Measurements from ENCODE around the gene LDB3. TPM values are rescaled to one million over a fixed set of nuclear protein-coding genes. Genes with fewer than 3 reads are reported as not detected.

LDB3 gene
- polyA plus RNA-seq, 2 of the 4 experiments (the other 2 are of a cell fraction), result 0.13 TPM

DNA sequence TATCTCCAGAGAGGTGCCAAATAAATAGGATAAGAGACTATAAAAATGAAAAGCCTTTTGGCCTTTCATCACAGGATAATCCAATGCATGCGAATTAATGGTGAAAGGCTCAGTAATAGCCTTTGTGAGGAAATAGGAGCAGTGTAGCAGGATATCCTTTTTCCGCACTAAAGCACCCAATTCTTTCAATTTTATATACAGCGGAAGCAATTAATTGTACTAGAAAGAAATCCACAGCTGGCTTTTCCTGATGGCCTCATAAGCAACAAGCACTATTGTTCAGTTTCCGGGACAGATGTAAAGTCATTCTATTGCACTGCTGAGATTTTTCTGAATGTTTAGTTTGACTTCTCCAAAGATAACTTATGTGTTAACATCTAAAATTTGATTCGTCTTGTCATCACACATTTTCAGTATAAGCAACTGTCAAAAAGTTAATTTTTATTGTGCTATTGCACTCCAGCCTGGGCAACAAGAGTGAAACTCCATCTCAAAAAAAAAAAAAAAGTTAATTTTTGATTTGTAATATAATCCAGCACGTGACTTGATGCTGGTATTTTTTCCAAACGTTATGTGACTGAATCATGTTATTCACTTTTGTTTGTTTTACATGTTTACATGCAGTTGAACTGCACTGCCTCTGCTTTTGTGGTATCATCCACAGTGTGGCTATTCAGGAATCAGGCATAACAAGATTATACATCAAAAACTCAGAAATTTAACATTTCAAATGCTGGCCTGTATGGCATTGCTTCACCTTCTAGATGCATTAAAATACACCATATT lies 79.7 kb downstream of the LDB3 start:
- Histone ChIP-seq H3K4me3 (no peak overlapping the region), H3K9me3 (no peaks in the 10 kb centered on the region), H3K4me2 (peak overlapping the region; percentile 36), H3K4me1 (peaks cover 13% of the 10 kb centered on the region), H3K27ac (no peak overlapping the region)
- ATAC-seq (peak; percentile 39 to 56; a peak in 3 of 6 replicates), FAIRE-seq (no peak), DNase-seq (ENCODE audit: low read depth in 1 of 2, low spot score in 1 of 2) (peak in 1 of 2 experiments; percentile 20)
- TF ChIP-seq FOSL2 (IDR thresholded peaks at IDR 0.05) (no peak), FOSL2 (CRISPR knock-in tag; IDR thresholded peaks at IDR 0.05) (peak; percentile 46), RARB (CRISPR knock-in tag; IDR thresholded peaks at IDR 0.05) (no peak), BHLHE40 (IDR thresholded peaks at IDR 0.05; ENCODE audit: low read depth, low read length) (peak; percentile 27; the same call in 1 of the 2 replicates)
- TF ChIP-seq, protein P1, sequence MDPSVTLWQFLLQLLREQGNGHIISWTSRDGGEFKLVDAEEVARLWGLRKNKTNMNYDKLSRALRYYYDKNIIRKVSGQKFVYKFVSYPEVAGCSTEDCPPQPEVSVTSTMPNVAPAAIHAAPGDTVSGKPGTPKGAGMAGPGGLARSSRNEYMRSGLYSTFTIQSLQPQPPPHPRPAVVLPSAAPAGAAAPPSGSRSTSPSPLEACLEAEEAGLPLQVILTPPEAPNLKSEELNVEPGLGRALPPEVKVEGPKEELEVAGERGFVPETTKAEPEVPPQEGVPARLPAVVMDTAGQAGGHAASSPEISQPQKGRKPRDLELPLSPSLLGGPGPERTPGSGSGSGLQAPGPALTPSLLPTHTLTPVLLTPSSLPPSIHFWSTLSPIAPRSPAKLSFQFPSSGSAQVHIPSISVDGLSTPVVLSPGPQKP (IDR thresholded peaks at IDR 0.05; ENCODE audit: low read depth, low read length), result no peak
- TF ChIP-seq, protein P2, sequence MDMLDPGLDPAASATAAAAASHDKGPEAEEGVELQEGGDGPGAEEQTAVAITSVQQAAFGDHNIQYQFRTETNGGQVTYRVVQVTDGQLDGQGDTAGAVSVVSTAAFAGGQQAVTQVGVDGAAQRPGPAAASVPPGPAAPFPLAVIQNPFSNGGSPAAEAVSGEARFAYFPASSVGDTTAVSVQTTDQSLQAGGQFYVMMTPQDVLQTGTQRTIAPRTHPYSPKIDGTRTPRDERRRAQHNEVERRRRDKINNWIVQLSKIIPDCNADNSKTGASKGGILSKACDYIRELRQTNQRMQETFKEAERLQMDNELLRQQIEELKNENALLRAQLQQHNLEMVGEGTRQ (IDR thresholded peaks at IDR 0.05), result peak; percentile 76
- 63% methylated on average over 7 of the region's 7 CpGs for WGBS (ENCODE audit: missing lambda C conversion rate)
- ChIA-PET POLR2A (no interaction called here), CTCF (no interaction called here)

- DNase-seq (ENCODE audit: low read depth in 1 of 2, low spot score in 1 of 2) (no peak), ATAC-seq (no peak), FAIRE-seq (no peak)
- H3K4me3 ChIP-seq, result no peak overlapping the region
- H3K4me1 ChIP-seq, result peaks cover 20% of the 10 kb centered on the region
- ChIA-PET CTCF (no interaction called here), POLR2A (no interaction called here)
- WGBS (ENCODE audit: missing lambda C conversion rate), result 92% methylated on average over 9 of the region's 9 CpGs
- no peak overlapping the region for H3K27ac ChIP-seq
- TF ChIP-seq EHF (CRISPR knock-in tag; IDR thresholded peaks at IDR 0.05) (no peak), SMC3 (IDR thresholded peaks at IDR 0.05) (no peak), HOXB5 (CRISPR knock-in tag; IDR thresholded peaks at IDR 0.05) (no peak), EP300 (IDR thresholded peaks at IDR 0.05) (no peak), RFX5 (IDR thresholded peaks at IDR 0.05) (no peak), KDM5A (IDR thresholded peaks at IDR 0.05) (no peak), RCOR1 (IDR thresholded peaks at IDR 0.05; ENCODE audit: low read depth, low read length) (no peak)
- TF ChIP-seq, protein P3, sequence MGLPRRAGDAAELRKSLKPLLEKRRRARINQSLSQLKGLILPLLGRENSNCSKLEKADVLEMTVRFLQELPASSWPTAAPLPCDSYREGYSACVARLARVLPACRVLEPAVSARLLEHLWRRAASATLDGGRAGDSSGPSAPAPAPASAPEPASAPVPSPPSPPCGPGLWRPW (IDR thresholded peaks at IDR 0.05), result no peak
- TF ChIP-seq, protein P4, sequence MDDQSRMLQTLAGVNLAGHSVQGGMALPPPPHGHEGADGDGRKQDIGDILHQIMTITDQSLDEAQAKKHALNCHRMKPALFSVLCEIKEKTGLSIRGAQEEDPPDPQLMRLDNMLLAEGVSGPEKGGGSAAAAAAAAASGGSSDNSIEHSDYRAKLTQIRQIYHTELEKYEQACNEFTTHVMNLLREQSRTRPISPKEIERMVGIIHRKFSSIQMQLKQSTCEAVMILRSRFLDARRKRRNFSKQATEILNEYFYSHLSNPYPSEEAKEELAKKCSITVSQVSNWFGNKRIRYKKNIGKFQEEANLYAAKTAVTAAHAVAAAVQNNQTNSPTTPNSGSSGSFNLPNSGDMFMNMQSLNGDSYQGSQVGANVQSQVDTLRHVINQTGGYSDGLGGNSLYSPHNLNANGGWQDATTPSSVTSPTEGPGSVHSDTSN (IDR thresholded peaks at IDR 0.05), result no peak
- no peaks in the 10 kb centered on the region for H3K9me3 ChIP-seq
- no peak overlapping the region for H3K4me2 ChIP-seq
Observed at GRCh38 chr10:86749854-86750253, 81.5 kb downstream of the LDB3 start.

DNA sequence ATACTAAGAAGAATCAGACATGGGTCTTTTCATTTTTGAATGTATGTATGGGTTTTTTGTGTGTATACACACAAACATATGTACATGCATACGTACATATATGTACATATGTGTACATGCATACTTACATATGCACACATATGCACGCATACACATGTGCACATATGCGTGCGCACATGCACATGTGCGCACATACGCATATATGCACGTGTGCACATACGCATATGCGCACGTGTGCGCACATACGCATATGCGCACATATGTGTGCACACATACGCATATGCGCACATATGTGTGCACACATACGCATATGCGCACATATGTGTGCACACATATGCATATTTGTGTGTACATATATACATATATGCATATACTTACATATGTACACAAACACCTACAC lies 83.2 kb downstream of the LDB3 start:
- Histone ChIP-seq H3K4me2 (no peak overlapping the region), H3K9me3 (no peaks in the 10 kb centered on the region), H3K27ac (no peak overlapping the region), H3K4me3 (no peak overlapping the region), H3K4me1 (peaks cover 22% of the 10 kb centered on the region)
- POLR2A ChIA-PET, result no interaction called here
- no peak for ATAC-seq
- DNase-seq (ENCODE audit: low read depth in 1 of 2, low spot score in 1 of 2), result no peak
- CTCF ChIA-PET, result interaction anchor here (0.8 kb wide), 1 partner anchor 43 kb away, joined by 3 read pairs; no protein-coding TSS in a partner anchor
- TF ChIP-seq RARB (CRISPR knock-in tag; IDR thresholded peaks at IDR 0.05) (no peak), POLR2AphosphoS2 (conservative IDR thresholded peaks at IDR 0.05; ENCODE audit: low read length) (no peak), MAFK (IDR thresholded peaks at IDR 0.05; ENCODE audit: partially characterized antibody) (no peak), MYC (IDR thresholded peaks at IDR 0.05; ENCODE audit: borderline replicate concordance, low read length) (no peak), TFCP2L1 (CRISPR knock-in tag; IDR thresholded peaks at IDR 0.05) (no peak), BHLHE40 (IDR thresholded peaks at IDR 0.05; ENCODE audit: low read depth, low read length) (no peak), E2F6 (IDR thresholded peaks at IDR 0.05; ENCODE audit: borderline replicate concordance, low read depth) (no peak), ZFP36 (IDR thresholded peaks at IDR 0.05; ENCODE audit: borderline replicate concordance, partially characterized antibody) (no peak), NR3C1 (IDR thresholded peaks at IDR 0.05) (no peak), HEYL (CRISPR knock-in tag; IDR thresholded peaks at IDR 0.05) (no peak), ZNF302 (CRISPR knock-in tag; IDR thresholded peaks at IDR 0.05) (no peak), GATA3 (IDR thresholded peaks at IDR 0.05; ENCODE audit: borderline replicate concordance) (no peak)
- TF ChIP-seq, protein P5, sequence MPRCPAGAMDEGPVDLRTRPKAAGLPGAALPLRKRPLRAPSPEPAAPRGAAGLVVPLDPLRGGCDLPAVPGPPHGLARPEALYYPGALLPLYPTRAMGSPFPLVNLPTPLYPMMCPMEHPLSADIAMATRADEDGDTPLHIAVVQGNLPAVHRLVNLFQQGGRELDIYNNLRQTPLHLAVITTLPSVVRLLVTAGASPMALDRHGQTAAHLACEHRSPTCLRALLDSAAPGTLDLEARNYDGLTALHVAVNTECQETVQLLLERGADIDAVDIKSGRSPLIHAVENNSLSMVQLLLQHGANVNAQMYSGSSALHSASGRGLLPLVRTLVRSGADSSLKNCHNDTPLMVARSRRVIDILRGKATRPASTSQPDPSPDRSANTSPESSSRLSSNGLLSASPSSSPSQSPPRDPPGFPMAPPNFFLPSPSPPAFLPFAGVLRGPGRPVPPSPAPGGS (IDR thresholded peaks at IDR 0.05), result no peak
- no peak for FAIRE-seq
- 85% methylated on average over 17 of the region's 17 CpGs for WGBS (ENCODE audit: missing lambda C conversion rate)

Data from A549 (cell line).